A673 (cell line): ENCODE data around the gene ZDHHC7. TPM values are rescaled to one million over a fixed set of nuclear protein-coding genes. Genes with fewer than 3 reads are reported as not detected.

Source experiments
- BruUV-seq: library from RNA; stranded (reverse); fragments of 400-500 nt; replicated peaks from 2 replicates; lab custom pipeline; 2021; lab: Mats Ljungman, UMichigan
- CTCF ChIA-PET: fragments of 300-600 bp; sonication (Branson Sonifier 250); formaldehyde crosslinking; loops from one replicate; lab custom pipeline; 2022; ENCODE audit warnings: antibody characterized with exemption; lab: Charles Lee
- POLR2A ChIA-PET: fragments of 300-600 bp; sonication (Branson Sonifier 250); formaldehyde crosslinking; loops from one replicate; lab custom pipeline; 2022; ENCODE audit warnings: antibody characterized with exemption; ENCODE audit not compliant: low non-redundant PET; lab: Charles Lee
- DNase-seq: peaks from one replicate; pipeline ENCODE4 v3.0.0-alpha.2; 2015; ENCODE audit warnings: low spot score
- H3K27ac ChIP-seq: fragments of 200-600 bp; sonication (generic); 2 replicates; pipeline ENCODE4 v1.5.1; 2016; ENCODE audit warnings: mixed run types, low read depth, mild to moderate bottlenecking, mixed read lengths, antibody characterized with exemption, low read length; ENCODE audit not compliant: poor library complexity, severe bottlenecking
- H3K27me3 ChIP-seq: fragments of 200-600 bp; sonication (generic); replicated peaks from 2 replicates; pipeline ENCODE4 v1.6.1; 2017; ENCODE audit warnings: mixed run types, low read depth, mild to moderate bottlenecking, mixed read lengths, antibody characterized with exemption, low read length; ENCODE audit not compliant: insufficient read depth, poor library complexity
- H3K36me3 ChIP-seq: fragments of 200-600 bp; sonication (generic); 2 replicates; pipeline ENCODE4 v1.6.1; 2016; ENCODE audit warnings: mixed run types, mild to moderate bottlenecking, mixed read lengths, antibody characterized with exemption, low read length; ENCODE audit not compliant: insufficient read depth, poor library complexity, severe bottlenecking
- H3K4me1 ChIP-seq: fragments of 200-600 bp; sonication (generic); 2 replicates; pipeline ENCODE4 v1.6.1; 2017; ENCODE audit warnings: mixed run types, mild to moderate bottlenecking, mixed read lengths, antibody characterized with exemption, low read length; ENCODE audit not compliant: insufficient read depth, poor library complexity, severe bottlenecking
- H3K4me3 ChIP-seq: fragments of 200-600 bp; sonication (generic); 2 replicates; pipeline ENCODE4 v1.5.1; 2016; ENCODE audit warnings: low read depth, mixed run types, mild to moderate bottlenecking, mixed read lengths, low read length; ENCODE audit not compliant: poor library complexity, severe bottlenecking
- H3K9me3 ChIP-seq: fragments of 200-600 bp; sonication (generic); 2 replicates; pipeline ENCODE4 v1.6.1; 2016; ENCODE audit warnings: mixed run types, low read depth, mild to moderate bottlenecking, mixed read lengths, antibody characterized with exemption, low read length; ENCODE audit not compliant: poor library complexity, severe bottlenecking
- CTCF ChIP-seq: fragments of 300-800, 200-600 bp; sonication (generic); conservative IDR thresholded peaks from 2 replicates; pipeline ENCODE4 v1.5.1; 2017; ENCODE audit warnings: low read depth, mild to moderate bottlenecking, antibody characterized with exemption, low read length, moderate library complexity, mixed read lengths
- EZH2 ChIP-seq: fragments of 200-600 bp; sonication (generic); IDR thresholded peaks from 2 replicates; pipeline ENCODE4 v1.6.1; 2017; ENCODE audit warnings: borderline replicate concordance, low read depth, mild to moderate bottlenecking, mixed read lengths, antibody characterized with exemption, low read length; ENCODE audit not compliant: poor library complexity, severe bottlenecking
- intact Hi-C: fragments of 100-400 bp; cut with micrococcal nuclease; formaldehyde crosslinking; loops from one replicate; pipeline ENCODE4 v1.10.0; 2022; ENCODE audit not compliant: unreplicated experiment
- total RNA-seq: library from RNA; stranded (reverse); gene quantifications from 2 replicates; pipeline ENCODE4 v1.2.3, GENCODE V29; 2021

ZDHHC7 gene
- total RNA-seq, 1 experiment from 2014 or later: 43.5 TPM

DNA sequence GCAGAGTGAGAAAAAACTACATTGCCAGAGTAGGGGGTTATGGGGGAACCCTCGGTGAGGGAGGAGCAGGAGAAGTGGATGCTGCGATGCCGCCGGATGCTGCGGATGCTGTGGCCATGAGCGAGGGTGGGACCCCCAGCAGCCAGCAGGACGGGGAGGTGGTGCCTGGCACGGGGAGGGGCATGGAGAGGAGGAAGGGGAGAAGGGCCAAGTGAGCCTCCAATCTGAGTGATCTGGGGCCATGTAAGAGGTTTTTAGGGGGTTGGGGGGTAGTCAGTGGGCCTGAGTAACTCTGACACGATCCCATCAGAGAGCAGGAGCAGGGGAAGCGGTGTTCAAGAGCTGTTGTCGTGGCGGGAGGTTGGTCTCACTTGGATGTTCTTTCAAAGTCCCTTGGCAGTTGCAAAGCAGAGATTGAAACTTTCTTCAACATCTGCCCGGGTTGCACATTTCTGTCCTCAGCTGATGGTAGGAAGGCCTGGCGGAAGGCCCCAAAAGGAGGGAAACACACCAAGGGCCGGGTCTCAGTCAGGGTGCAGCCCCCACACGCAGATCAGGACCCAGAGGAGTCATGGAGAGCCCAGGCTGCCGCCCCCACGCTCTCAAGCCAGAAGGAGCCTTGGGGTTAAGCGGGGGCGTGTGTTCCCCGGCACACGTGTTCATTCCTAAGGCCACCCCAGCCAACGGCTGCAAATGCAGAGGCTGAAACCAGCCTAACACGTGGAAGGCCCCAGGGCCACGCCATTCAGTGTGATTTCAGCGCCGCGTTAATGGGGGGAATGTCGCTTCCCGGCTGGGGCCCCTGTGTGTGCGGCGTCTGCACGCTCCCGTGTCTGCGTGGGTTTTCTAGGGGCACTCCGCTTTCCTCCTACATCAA is 81.7 kb downstream of the ZDHHC7 start:
- no peak for DNase-seq
- ChIA-PET CTCF (no interaction called here), POLR2A (no interaction called here)
- no TSS peak for BruUV-seq
- Histone ChIP-seq H3K9me3 (no peaks in the 10 kb centered on the region), H3K36me3 (no peaks in the 10 kb centered on the region), H3K4me1 (no peaks in the 10 kb centered on the region), H3K27me3 (no peaks in the 10 kb centered on the region), H3K27ac (no peak overlapping the region), H3K4me3 (no peak overlapping the region)
- intact Hi-C loops: loop anchor here (5.0 kb wide), 1 partner anchor 43 kb away; no protein-coding TSS in a partner anchor
- TF ChIP-seq CTCF (no peak), EZH2 (no peak)

DNA sequence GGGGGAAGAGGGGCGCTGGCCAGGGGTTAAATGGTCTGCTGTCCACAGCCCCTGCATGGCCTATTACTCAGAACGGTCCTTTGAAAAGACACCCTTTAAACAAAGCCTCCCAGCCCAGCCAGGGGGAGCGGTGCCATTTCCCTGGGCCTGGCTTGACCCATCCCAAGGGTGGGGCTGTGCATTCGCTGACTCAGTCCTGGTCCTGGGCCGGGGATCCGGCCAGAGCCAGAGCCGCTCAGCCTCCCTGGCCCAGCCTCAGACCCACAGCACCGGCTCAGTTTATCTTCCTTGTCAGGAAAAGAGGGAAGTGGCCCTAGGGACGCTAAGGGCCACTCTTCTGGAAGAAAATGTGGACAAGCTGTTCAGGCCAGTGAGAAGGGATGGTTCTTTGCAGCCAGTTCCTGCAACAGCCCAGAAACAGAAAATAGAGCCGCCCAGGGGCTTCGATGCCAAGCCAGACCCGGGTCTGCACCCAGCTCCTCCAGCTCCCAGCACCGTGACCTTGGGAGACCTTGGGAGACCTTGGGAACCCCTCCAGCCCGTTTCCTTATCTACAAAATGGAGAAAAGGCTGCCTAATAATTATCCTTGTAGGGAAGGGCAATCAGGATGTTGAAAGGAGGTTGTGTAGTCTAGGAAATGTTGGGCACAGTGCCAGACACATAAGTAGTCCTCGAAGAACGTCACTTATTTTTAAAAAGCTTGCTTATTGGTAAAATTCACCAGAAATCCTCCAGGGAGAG is 82.5 kb downstream of the ZDHHC7 start:
- no peaks in the 10 kb centered on the region for H3K9me3 ChIP-seq
- CTCF ChIA-PET: no interaction called here
- no peaks in the 10 kb centered on the region for H3K27me3 ChIP-seq
- H3K4me1 ChIP-seq: no peaks in the 10 kb centered on the region
- intact Hi-C loops: loop anchor here (5.0 kb wide), 1 partner anchor 43 kb away; no protein-coding TSS in a partner anchor
- DNase-seq: no peak
- no TSS peak for BruUV-seq
- H3K4me3 ChIP-seq: no peak overlapping the region
- POLR2A ChIA-PET: no interaction called here
- no peak overlapping the region for H3K27ac ChIP-seq
- no peaks in the 10 kb centered on the region for H3K36me3 ChIP-seq
- TF ChIP-seq CTCF (no peak), EZH2 (no peak)

GRCh38 chr16:84927621-84928591 is 83.4 kb downstream of the ZDHHC7 start:
- BruUV-seq: no TSS peak
- intact Hi-C loops: loop anchor here (5.0 kb wide), 1 partner anchor 44 kb away; no protein-coding TSS in a partner anchor
- ChIA-PET CTCF (interaction anchor here (0.7 kb wide), 1 partner anchor 25 kb away, joined by 3 read pairs; no protein-coding TSS in a partner anchor), POLR2A (no interaction called here)
- no peak overlapping the region for H3K27ac ChIP-seq
- TF ChIP-seq CTCF: no peak
- TF ChIP-seq EZH2: no peak
- H3K4me3 ChIP-seq: no peak overlapping the region
- no peaks in the 10 kb centered on the region for H3K9me3 ChIP-seq
- H3K36me3 ChIP-seq: no peaks in the 10 kb centered on the region
- H3K27me3 ChIP-seq: no peaks in the 10 kb centered on the region
- H3K4me1 ChIP-seq: no peaks in the 10 kb centered on the region
- DNase-seq: no peak
